Neural cell (in vitro differentiated cells): Measurements from ENCODE around the gene INPP5D.

Source experiments
- CTCF ChIP-seq: fragments of 450-650 bp; IDR thresholded peaks from 2 replicates; pipeline ENCODE4 v1.5.1; 2014; ENCODE audit warnings: antibody characterized with exemption, mild to moderate bottlenecking, moderate library complexity; ENCODE audit not compliant: poor library complexity, severe bottlenecking
- EP300 ChIP-seq: fragments of 450-650 bp; conservative IDR thresholded peaks from 2 replicates; pipeline ENCODE4 v1.6.1; 2014; ENCODE audit warnings: antibody characterized with exemption, mild to moderate bottlenecking, moderate library complexity; ENCODE audit not compliant: poor library complexity, severe bottlenecking
- EZH2 ChIP-seq: fragments of 200-600, 300-800 bp; shearing (Covaris generic), sonication (generic); IDR thresholded peaks from 2 replicates; pipeline ENCODE4 v1.6.1; 2014; ENCODE audit warnings: antibody characterized with exemption, low read length, borderline replicate concordance, mild to moderate bottlenecking; ENCODE audit not compliant: insufficient read depth, poor library complexity, severe bottlenecking
- MXI1 ChIP-seq: fragments of 450-650 bp; conservative IDR thresholded peaks from 2 replicates; pipeline ENCODE4 v1.6.1; 2014; ENCODE audit warnings: antibody characterized with exemption, mild to moderate bottlenecking; ENCODE audit not compliant: poor library complexity, severe bottlenecking
- POLR2AphosphoS5 ChIP-seq: IDR thresholded peaks from 2 replicates; pipeline ENCODE4 v1.6.1; 2012
- RAD21 ChIP-seq: fragments of 450-650 bp; conservative IDR thresholded peaks from 2 replicates; pipeline ENCODE4 v1.6.1; 2014; ENCODE audit warnings: antibody characterized with exemption, mild to moderate bottlenecking, moderate library complexity
- REST ChIP-seq: IDR thresholded peaks from 2 replicates; pipeline ENCODE4 v1.6.1; 2012; ENCODE audit warnings: borderline replicate concordance
- TAF1 ChIP-seq: IDR thresholded peaks from 2 replicates; pipeline ENCODE4 v1.6.1; 2012; ENCODE audit warnings: low read depth

GRCh38 chr2:233053928-233054784 lies 6.0 kb upstream of the INPP5D start:
- no peak for TF ChIP-seq REST
- TF ChIP-seq CTCF, result peak; percentile 48
- no peak for TF ChIP-seq POLR2AphosphoS5
- no peak for TF ChIP-seq EP300
- TF ChIP-seq EZH2, result no peak
- TF ChIP-seq RAD21, result no peak
- TF ChIP-seq TAF1, result no peak
- TF ChIP-seq MXI1, result no peak
